Activated T-helper 1 cell treated with Interleukin-2 at 50 U/mL for 16 hours (primary cell): Measurements from ENCODE around the gene SEL1L3.
"Not testable (repeated sequence)": the region's sequence is repeated elsewhere in the genome, so short reads cannot be mapped to it uniquely, and the experiment has no call there.

Experiments used
- DNase-seq: peaks from one replicate; pipeline ENCODE4 v3.0.0-alpha.2; 2020; ENCODE audit warnings: low read depth

SEL1L3 gene

DNA sequence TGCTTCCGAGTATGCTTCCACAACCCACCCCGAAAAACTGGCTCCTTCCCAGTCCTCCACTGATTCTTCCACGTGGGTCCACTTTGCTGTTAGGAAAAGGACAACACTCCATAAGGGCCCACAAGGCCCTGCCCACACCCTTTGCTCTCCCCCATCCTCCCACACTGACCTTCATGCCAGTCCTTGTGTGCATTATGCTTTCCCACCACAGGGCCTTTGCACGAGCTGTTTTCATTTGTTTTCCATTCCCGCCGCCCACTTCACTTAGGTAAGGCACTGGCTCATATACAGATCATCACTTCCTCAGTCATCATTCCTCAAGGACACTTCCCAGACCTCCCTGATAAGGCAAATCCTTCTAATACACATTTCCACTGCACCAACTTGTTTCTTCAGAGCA, 16.8 kb upstream of the SEL1L3 start:
- no peak for DNase-seq

DNA sequence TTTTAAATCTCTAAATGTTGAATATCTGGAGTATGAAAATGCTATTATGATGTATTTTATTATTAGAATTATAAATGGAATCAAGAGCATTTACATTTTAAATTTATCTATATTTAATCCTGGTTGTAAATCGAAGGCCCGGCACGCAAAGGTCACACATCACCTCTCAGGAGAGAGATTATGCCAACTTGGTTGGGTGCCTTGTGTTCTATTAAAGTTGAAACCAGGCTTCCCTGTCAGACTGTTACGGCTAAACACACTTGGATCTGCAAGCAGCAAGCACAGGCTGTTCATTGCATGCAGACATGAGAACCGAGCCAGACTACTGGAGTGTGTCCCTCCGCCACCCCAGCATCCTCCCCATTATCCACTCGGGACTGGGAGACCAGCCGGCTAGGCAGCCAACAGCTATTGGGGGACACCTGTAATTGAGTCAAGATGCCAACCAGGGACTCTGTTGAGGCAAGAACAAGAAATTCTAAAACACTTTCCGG, 16.4 kb upstream of the SEL1L3 start:
- DNase-seq: no peak

GRCh38 chr4:25878676-25879075, 15.9 kb upstream of the SEL1L3 start:
- no peak for DNase-seq

- DNase-seq: no peak
Observed at GRCh38 chr4:25875281-25875745, 12.5 kb upstream of the SEL1L3 start.

- no peak for DNase-seq
Observed at GRCh38 chr4:25874655-25875054, 11.9 kb upstream of the SEL1L3 start.

DNA sequence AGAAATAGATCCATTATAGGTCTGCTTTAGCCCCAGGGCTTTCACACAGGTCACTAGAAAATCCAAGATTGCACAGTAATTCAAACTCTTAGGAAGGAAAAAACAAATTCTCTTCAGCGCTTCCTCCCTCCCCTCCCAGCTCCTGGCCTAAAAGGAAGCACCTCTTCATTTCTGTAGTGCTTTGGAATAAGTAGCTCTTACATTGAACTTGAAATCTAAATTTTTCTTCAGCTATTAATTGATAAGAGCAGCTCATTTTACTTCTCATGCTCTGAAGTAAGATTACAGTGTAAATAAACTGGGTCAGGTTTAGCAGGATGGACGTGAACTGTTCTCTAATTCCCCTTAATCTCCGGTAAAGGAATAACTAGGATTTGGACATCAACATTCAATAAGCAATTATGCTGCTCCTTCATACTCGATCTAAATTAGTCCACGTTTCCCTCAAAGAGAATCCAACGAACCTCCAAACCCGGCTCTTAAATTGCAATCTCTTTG, 10.9 kb upstream of the SEL1L3 start:
- no peak for DNase-seq

GRCh38 chr4:25872851-25873631, 10.3 kb upstream of the SEL1L3 start:
- no peak for DNase-seq

- no peak for DNase-seq
Observed at GRCh38 chr4:25870081-25870480, 7.3 kb upstream of the SEL1L3 start.

GRCh38 chr4:25867781-25868294, 5.0 kb upstream of the SEL1L3 start:
- no peak for DNase-seq

DNA sequence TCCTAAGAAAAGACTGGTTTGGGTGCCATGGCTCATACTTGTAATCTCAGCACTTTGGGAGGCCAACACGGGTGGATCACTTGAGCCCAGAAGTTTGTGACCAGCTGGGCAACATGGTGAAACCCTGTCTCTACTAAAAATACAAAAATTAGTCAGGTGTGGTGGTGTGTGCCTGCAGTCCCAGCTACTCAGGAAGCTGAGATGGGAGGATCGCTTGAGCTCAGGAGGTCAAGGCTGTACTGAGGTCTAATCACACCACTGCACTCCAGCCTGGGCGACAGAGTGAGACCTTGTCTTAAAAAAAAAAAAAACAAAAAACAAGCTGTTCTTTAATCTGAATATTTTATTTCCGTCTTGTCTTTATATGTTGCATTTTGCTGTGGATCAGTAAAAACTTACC, 3.6 kb upstream of the SEL1L3 start:
- not testable (repeated sequence) for DNase-seq

DNA sequence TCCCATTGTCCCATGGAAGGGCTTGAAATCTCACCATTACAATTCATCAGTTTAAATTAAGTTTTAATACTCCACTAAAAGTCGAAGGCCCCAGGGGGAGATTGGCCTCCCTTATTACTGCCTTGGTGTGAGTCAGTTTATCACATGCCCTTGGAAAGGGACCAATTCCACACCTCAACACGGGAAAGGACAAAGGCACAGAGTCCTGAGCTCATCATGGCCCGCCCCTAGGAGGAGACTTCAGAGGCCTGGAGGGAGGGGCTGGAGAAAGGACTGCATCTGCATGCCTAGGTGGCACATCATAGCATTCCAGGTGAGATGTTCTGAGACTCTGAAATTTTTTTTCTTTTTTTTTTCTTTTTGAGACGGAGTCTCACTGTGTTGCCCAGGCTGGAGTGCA, 2.8 kb upstream of the SEL1L3 start:
- DNase-seq: no peak

DNA sequence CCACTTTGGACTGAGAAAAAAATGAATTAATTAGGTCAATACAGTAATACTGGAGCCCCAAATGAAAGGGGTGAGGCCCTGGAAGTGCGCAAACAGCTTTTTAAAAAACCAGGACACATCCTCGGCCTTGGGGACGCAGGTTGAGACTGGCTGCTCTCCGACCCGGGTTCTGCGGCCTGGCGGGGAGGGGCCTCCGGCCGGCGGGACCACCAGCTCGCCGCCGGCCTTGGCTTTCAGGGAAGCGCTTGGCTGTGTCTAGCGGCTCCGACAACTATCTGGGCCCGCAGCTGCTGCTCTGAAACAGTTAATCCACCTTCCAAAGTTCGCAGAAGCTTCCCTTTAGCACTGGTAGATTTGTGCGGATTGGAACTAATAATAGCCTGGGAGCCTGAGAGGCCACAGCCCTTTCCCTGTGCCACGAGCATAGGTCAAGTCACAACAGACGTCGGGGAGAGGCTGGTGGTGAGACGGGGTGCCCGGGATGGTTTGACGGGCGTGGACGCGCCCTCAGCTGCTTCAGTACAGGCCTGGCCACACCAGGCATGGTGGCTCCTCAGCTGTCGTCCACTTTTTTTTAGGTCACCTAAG, 1.1 kb upstream of the SEL1L3 start:
- DNase-seq: no peak

DNA sequence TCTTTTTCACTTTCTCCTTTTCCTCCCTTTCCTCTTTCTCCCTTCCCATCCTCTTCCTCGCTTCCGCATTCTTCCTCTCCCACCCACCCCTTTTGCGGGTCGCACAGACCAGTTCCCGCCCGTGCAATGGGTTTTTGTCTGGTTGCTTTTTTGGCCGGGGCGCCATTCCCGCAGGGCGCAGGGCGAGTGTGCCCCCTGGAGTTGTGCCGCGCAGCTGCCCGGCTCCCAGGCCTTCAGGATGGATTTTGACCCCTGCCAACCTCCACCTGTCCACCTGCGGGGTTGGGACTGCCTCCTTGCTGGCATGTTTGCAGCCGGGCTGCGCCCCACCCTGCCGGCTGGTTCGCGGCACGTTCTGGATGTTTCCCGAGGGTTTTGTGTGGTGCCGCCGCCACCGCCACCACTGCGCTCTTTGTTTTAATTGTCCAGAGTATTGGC, 578 bp upstream of the SEL1L3 start:
- DNase-seq: no peak

DNA sequence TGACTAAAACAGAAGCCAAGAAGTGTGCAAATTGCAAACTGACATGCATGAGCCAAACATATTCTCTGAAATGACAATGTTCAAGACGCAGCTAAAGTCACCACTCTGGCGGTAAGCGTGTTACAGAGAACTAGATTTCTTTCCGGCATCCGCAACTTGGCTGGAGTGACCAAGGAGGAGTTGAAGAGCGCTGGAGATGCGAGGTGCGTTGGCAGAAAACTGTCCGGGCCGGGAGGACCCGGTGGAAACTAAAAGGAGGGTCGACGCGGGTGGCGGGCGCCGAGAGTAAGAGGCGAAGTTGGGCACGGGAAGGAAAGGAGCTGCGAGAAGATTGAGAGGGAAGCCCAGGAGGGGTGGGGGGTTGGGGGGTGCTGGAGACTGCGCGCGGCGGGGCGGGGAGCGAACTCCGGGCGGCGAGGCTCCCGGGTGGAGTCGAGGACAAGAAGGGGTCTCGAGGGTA, 807 bp downstream of the SEL1L3 start:
- DNase-seq: no peak

DNA sequence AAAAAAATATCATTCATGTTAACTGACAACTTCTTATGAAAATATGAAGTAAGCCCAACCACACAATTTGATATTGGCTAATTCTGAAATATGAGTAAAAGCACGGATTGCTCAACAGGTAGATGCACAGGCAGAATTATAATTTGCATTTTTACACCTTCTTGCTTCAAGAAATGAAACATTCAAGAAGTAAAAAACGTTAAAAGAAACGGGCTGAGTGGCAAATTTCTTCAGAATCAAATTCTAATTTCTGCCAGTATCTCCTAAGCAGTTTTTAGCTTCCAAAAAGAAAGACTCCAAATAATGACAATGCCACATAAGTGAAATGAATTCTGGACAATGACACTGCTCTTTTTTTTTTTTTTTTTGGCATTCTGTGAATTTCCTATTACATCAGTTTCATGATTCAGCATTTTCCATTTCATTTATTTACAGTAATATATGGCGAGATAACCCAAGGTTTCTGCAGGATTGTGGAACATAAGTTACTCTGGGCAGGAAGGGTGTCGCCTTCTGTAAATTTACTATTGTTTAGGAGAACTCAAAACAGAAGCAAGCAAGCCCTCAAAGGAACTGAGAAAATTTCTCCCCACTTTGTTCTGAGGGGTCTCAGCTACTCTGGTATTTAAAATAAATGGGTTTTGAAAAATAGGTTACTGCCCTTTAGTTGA, 1.4 kb downstream of the SEL1L3 start:
- no peak for DNase-seq

DNA sequence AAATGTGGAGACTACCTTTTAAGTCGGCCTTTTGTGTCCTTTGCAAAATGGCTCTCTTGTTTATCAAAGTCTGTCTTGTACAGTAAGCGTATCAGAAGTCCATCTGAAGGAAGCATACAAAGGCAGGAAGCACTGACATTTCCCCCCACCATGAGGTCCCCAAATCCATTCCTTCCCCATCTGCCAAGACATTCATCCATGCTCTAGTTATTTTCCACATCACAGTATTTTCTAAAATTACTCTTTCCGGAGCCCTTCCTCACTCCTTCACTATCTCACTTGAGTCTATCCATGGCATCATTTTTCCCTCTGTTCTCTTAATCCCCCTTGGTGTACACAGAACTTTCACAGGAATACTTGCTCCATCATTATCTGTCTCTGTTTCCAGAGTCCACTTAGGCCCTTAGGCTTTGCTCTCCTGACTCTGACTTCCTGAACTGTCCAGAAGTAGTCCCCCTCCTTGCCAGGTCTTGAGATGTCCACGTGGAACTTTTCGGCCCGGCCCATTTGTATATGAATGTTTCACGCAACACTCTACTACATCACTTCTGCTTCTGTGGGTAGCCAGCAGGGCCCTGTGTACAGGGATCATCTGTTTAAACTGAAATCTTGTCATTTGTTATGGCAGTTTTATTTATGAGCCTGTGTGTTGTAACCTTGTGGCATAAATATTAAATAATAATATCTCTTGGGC, 2.1 kb downstream of the SEL1L3 start:
- DNase-seq: no peak

- no peak for DNase-seq
Observed at GRCh38 chr4:25859429-25860148, 3.2 kb downstream of the SEL1L3 start.

- no peak for DNase-seq
Observed at GRCh38 chr4:25857851-25858400, 4.9 kb downstream of the SEL1L3 start.

- DNase-seq: no peak
Observed at GRCh38 chr4:25857403-25857802, 5.4 kb downstream of the SEL1L3 start.

DNA sequence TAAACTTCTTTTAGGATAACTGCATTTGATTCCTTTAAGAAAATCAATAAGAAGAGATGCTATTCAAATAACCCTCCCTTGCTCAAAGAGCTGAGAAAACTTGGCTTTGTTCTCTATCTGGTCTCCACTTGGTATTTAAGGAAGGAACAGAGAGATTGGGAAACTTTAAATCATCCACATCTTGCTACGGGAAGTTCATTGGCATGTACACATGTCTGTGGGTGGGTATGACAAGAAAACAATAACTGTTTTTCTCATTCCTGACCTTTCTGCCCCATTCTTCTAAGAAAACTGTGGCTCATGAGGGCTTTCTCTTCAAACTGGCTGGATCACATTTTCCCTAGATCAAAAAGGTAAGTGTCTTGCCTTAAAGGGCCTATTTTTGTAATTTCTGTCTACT, 6.0 kb downstream of the SEL1L3 start:
- no peak for DNase-seq

GRCh38 chr4:25852103-25852502, 10.7 kb downstream of the SEL1L3 start:
- no peak for DNase-seq
